H1 (cell line): ENCODE measurements around the gene TRABD2B. TPM values are rescaled to one million over a fixed set of nuclear protein-coding genes. Genes with fewer than 3 reads are reported as not detected.

Experiments used
- CTCF ChIA-PET: fragments of 300-600 bp; sonication (Branson Sonifier 250); formaldehyde crosslinking; loops from one replicate; lab custom pipeline; 2021; ENCODE audit not compliant: partially characterized antibody; lab: Charles Lee
- POLR2A ChIA-PET: fragments of 300-600 bp; sonication (Branson Sonifier 250); formaldehyde crosslinking; loops from one replicate; lab custom pipeline; 2021; ENCODE audit warnings: inconsistent platforms; ENCODE audit not compliant: partially characterized antibody; lab: Charles Lee
- DNase-seq, 2 experiments: peaks; one replicate each; pipeline versions ENCODE4 v3.0.0 to v3.0.0-alpha.2; 2010 to 2022; ENCODE audit warnings: low spot score in 2 of 2, low read depth in 1 of 2, mixed read lengths in 1 of 2
- FAIRE-seq: peaks from 2 replicates; lab custom pipeline; 2011; peaks lifted over from hg19 to GRCh38; lab: Jason Lieb, UNC
- H2AFZ ChIP-seq: 2 replicates; pipeline ENCODE4 v1.8.1; 2012; ENCODE audit warnings: low read length, inconsistent platforms
- H2AK5ac ChIP-seq: 2 replicates; pipeline ENCODE4 v1.6.1; 2013; ENCODE audit warnings: low read depth, low read length
- H2BK120ac ChIP-seq: replicated peaks from 2 replicates; pipeline ENCODE3; 2013; ENCODE audit warnings: low read depth, low read length, inconsistent platforms
- H2BK12ac ChIP-seq: 2 replicates; pipeline ENCODE4 v1.6.1; 2013; ENCODE audit warnings: low read depth, low read length
- H2BK15ac ChIP-seq: 2 replicates; pipeline ENCODE4 v1.6.1; 2013; ENCODE audit warnings: low read length
- H2BK20ac ChIP-seq: 2 replicates; pipeline ENCODE4 v1.6.1; 2013; ENCODE audit warnings: low read length
- H2BK5ac ChIP-seq: 2 replicates; pipeline ENCODE4 v1.6.1; 2013; ENCODE audit warnings: low read depth, low read length
- H3K14ac ChIP-seq: 2 replicates; pipeline ENCODE4 v1.6.1; 2013; ENCODE audit warnings: inconsistent platforms; ENCODE audit not compliant: insufficient read length
- H3K18ac ChIP-seq: 2 replicates; pipeline ENCODE4 v1.6.1; 2013; ENCODE audit warnings: low read length; ENCODE audit errors: extremely low read depth
- H3K23ac ChIP-seq: 2 replicates; pipeline ENCODE4 v1.6.1; 2013; ENCODE audit warnings: inconsistent platforms; ENCODE audit not compliant: insufficient read length
- H3K23me2 ChIP-seq: 2 replicates; pipeline ENCODE4 v1.6.1; 2013; ENCODE audit warnings: low read depth, low read length
- H3K27ac ChIP-seq: 2 replicates; pipeline ENCODE4 v1.6.1; 2011; ENCODE audit warnings: low read depth, low read length, inconsistent platforms
- H3K27me3 ChIP-seq, 4 experiments: replicated peaks in 1 of 4; 1 replicate in 1 of 4; 2 replicates in 3 of 4; pipeline versions ENCODE4 v1.6.1 to v1.8.1; 2011 to 2013; ENCODE audit warnings: low read length in 3 of 4, mild to moderate bottlenecking in 3 of 4, inconsistent platforms in 2 of 4, mixed read lengths in 2 of 4, moderate library complexity in 1 of 4; ENCODE audit not compliant: control insufficient read depth in 3 of 4, insufficient read depth in 3 of 4; ENCODE audit errors: extremely low read depth in 1 of 4
- H3K36me3 ChIP-seq, 4 experiments: 2 replicates each; pipeline versions ENCODE4 v1.6.1 to v1.8.1; 2011 to 2013; ENCODE audit warnings: mild to moderate bottlenecking in 4 of 4, low read length in 3 of 4, moderate library complexity in 2 of 4, control low read depth in 1 of 4, inconsistent platforms in 1 of 4; ENCODE audit not compliant: insufficient read depth in 4 of 4, control insufficient read depth in 2 of 4
- H3K4ac ChIP-seq: replicated peaks from 2 replicates; pipeline ENCODE3; 2013; ENCODE audit warnings: low read length, low read depth, mixed read lengths, inconsistent platforms; ENCODE audit not compliant: insufficient read length
- H3K4me1 ChIP-seq, 4 experiments: replicated peaks in 1 of 4; 1 replicate in 1 of 4; 2 replicates in 3 of 4; pipeline versions ENCODE4 v1.6.1 to v1.8.1; 2011 to 2013; ENCODE audit warnings: low read length in 3 of 4, inconsistent platforms in 2 of 4, mixed read lengths in 1 of 4; ENCODE audit not compliant: insufficient read depth in 4 of 4, control insufficient read depth in 3 of 4
- H3K4me2 ChIP-seq, 2 experiments: 2 replicates each; pipeline versions ENCODE4 v1.6.1 to v1.8.1; 2011 to 2013; ENCODE audit warnings: low read depth in 2 of 2, low read length in 2 of 2, control low read depth in 1 of 2, inconsistent platforms in 1 of 2, mild to moderate bottlenecking in 1 of 2; ENCODE audit not compliant: insufficient read depth in 1 of 2
- H3K4me3 ChIP-seq, 4 experiments: fragments of 200-600, 300-600 bp in 1 of 4; sonication (generic), shearing (Covaris generic), sonication (Bioruptor Twin) in 1 of 4; 2 replicates each; pipeline versions ENCODE4 v1.5.1 to v1.8.1; 2011 to 2016; ENCODE audit warnings: low read length in 4 of 4, low read depth in 3 of 4, control low read depth in 2 of 4, inconsistent platforms in 2 of 4, mild to moderate bottlenecking in 2 of 4, mixed read lengths in 1 of 4, moderate library complexity in 1 of 4; ENCODE audit not compliant: insufficient read depth in 2 of 4; ENCODE audit errors: extremely low read depth in 1 of 4
- H3K56ac ChIP-seq: replicated peaks from 2 replicates; pipeline ENCODE3; 2013; ENCODE audit warnings: low read depth, mild to moderate bottlenecking, mixed read lengths, low read length, inconsistent platforms; ENCODE audit not compliant: insufficient read length
- H3K79me1 ChIP-seq: 2 replicates; pipeline ENCODE4 v1.6.1; 2013; ENCODE audit warnings: low read depth, low read length, control low read depth
- H3K79me2 ChIP-seq, 2 experiments: 2 replicates each; pipeline versions ENCODE4 v1.6.1 to v1.8.1; 2012 to 2013; ENCODE audit warnings: low read length in 2 of 2, mild to moderate bottlenecking in 2 of 2, inconsistent platforms in 1 of 2; ENCODE audit not compliant: insufficient read depth in 2 of 2, control insufficient read depth in 1 of 2
- H3K9ac ChIP-seq, 4 experiments: replicated peaks in 1 of 4; 1 replicate in 1 of 4; 2 replicates in 3 of 4; pipeline versions ENCODE4 v1.6.1 to v1.8.1; 2011 to 2013; ENCODE audit warnings: low read depth in 3 of 4, low read length in 3 of 4, control low read depth in 2 of 4, mild to moderate bottlenecking in 2 of 4, moderate library complexity in 2 of 4, inconsistent platforms in 1 of 4; ENCODE audit errors: extremely low read depth in 1 of 4
- H3K9me3 ChIP-seq, 2 experiments: 2 replicates each; pipeline versions ENCODE4 v1.6.1 to v1.8.1; 2012 to 2013; ENCODE audit warnings: mild to moderate bottlenecking in 2 of 2, moderate library complexity in 2 of 2, control low read depth in 1 of 2, inconsistent platforms in 1 of 2, low read depth in 1 of 2, low read length in 1 of 2, mixed read lengths in 1 of 2; ENCODE audit not compliant: insufficient read depth in 2 of 2
- H4K20me1 ChIP-seq, 2 experiments: replicated peaks in 1 of 2; 2 replicates each; pipeline versions ENCODE3 to v1.8.1; 2011 to 2013; ENCODE audit warnings: inconsistent platforms in 2 of 2, low read length in 2 of 2, mild to moderate bottlenecking in 1 of 2; ENCODE audit not compliant: insufficient read depth in 2 of 2, control insufficient read depth in 1 of 2
- H4K5ac ChIP-seq: 2 replicates; pipeline ENCODE4 v1.6.1; 2013; ENCODE audit warnings: low read length, low read depth, mixed read lengths, inconsistent platforms; ENCODE audit not compliant: insufficient read length
- H4K8ac ChIP-seq: 2 replicates; pipeline ENCODE4 v1.8.0; 2013; ENCODE audit warnings: mild to moderate bottlenecking, moderate library complexity, low read length, inconsistent platforms; ENCODE audit not compliant: insufficient read depth; ENCODE audit errors: extremely low read depth
- H4K91ac ChIP-seq: replicated peaks from 2 replicates; pipeline ENCODE3; 2013; ENCODE audit warnings: low read length, mixed read lengths, inconsistent platforms; ENCODE audit not compliant: insufficient read length
- FOSL1 ChIP-seq: IDR thresholded peaks from 2 replicates; pipeline ENCODE4 v1.6.1; 2011; ENCODE audit warnings: mild to moderate bottlenecking, low read depth, low read length, moderate library complexity; ENCODE audit not compliant: insufficient read depth
- HDAC6 ChIP-seq: IDR thresholded peaks from one replicate; pipeline ENCODE4 v1.7.1; 2012; ENCODE audit warnings: low read depth, mild to moderate bottlenecking, inconsistent platforms, low read length, moderate library complexity
- KDM4A ChIP-seq: IDR thresholded peaks from one replicate; pipeline ENCODE4 v1.7.1; 2012; ENCODE audit warnings: low read depth, mild to moderate bottlenecking, moderate library complexity, low read length, inconsistent platforms; ENCODE audit not compliant: severe bottlenecking
- WGBS, 2 experiments: shearing (Covaris generic) in 1 of 2; methylation state at CpG; one replicate each; pipeline versions ENCODE4 v1.1.6 to v1.1.7; 2013 to 2015; ENCODE audit warnings: low lambda C conversion rate in 2 of 2, mixed read lengths in 2 of 2, inconsistent platforms in 1 of 2, low coverage in 1 of 2, missing lambda C conversion rate in 1 of 2; ENCODE audit not compliant: insufficient replicate concordance in 2 of 2, insufficient coverage in 1 of 2, insufficient read length in 1 of 2; ENCODE audit errors: extremely low coverage in 1 of 2, missing lambda C conversion rate in 1 of 2; 5-methylcytosine and 5-hydroxymethylcytosine counted together
- polyA plus RNA-seq, 7 experiments: library from polyadenylated mRNA; depleted of rRNA in 3 of 7; stranded (reverse) in 5 of 7; unstranded in 2 of 7; fragments of >200 nt in 5 of 7; fragments of 200-250 nt in 2 of 7; gene quantifications; 1 replicate in 5 of 7; 2 replicates in 1 of 7; 4 replicates in 1 of 7; pipeline versions ENCODE4 v1.2.1 to v1.2.3, GENCODE V29; 2011 to 2013; ENCODE audit warnings: missing spikeins in 2 of 7, mixed read lengths in 2 of 7
- total RNA-seq: library from RNA; stranded (reverse); fragmentation: NEBNext Ultra II Directional; extraction: Animal tissue kit (Norgen Biotek cat#: 25700); gene quantifications from 2 replicates; pipeline ENCODE4 v1.2.1, GENCODE V29; 2021

Gene TRABD2B
- total and polyA plus RNA-seq, 2 of the 8 experiments (the other 6 are each of a cell fraction or from before 2014, with no cell fraction given): 0.95 to 3.4 TPM

DNA sequence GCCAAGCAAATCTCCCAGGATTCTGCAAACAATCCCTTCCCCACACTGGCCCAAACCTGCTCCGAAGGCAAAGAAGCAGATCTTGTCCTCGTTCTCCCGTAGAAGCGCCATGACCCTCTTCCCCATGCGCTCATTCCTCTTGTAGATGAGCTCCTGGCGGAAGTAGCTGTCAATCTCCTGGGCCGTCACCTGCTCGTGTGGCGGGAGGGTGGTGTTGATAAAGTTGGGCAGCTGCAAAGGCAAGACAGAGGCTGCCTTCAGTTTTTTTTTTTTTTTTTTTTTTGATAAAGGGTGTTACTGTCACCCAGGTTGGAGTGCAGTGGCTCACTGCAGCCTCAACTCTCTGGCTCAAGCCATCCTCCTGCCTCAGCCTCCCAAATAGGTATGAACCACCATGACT, 202.7 kb downstream of the TRABD2B start:
- Histone ChIP-seq H3K79me1 (no peaks in the 10 kb centered on the region), H3K14ac (no peak overlapping the region), H2BK120ac (no peak overlapping the region), H4K8ac (no peak overlapping the region), H3K36me3 (no peaks in the 10 kb centered on the region), H3K9ac (no peak overlapping the region), H3K9me3 (no peaks in the 10 kb centered on the region), H3K23me2 (no peaks in the 10 kb centered on the region), H3K27ac (no peak overlapping the region), H3K4ac (no peak overlapping the region), H3K27me3 (no peaks in the 10 kb centered on the region), H2BK12ac (no peak overlapping the region), H4K5ac (no peak overlapping the region), H2AFZ (no peak overlapping the region), H2BK20ac (no peak overlapping the region), H3K56ac (no peak overlapping the region), H3K4me1 (no peaks in the 10 kb centered on the region; a peak in 1 of 7 replicates), H4K91ac (no peak overlapping the region), H3K23ac (no peak overlapping the region), H2BK15ac (no peak overlapping the region), H3K4me2 (no peak overlapping the region), H4K20me1 (peaks cover 0 to 1% of the 10 kb centered on the region in 2 experiments), H2AK5ac (no peak overlapping the region), H3K79me2 (no peaks in the 10 kb centered on the region), H3K18ac (no peak overlapping the region), H3K4me3 (no peak overlapping the region), H2BK5ac (no peak overlapping the region)
- no peak for DNase-seq
- no peak for FAIRE-seq
- CTCF ChIA-PET: interaction anchor here (0.6 to 4.4 kb wide), 5 partner anchors 8 to 1463 kb away, joined by 3 to 23 read pairs (median 4); no protein-coding TSS in a partner anchor
- POLR2A ChIA-PET: no interaction called here
- TF ChIP-seq HDAC6 (no peak), FOSL1 (no peak), KDM4A (no peak)
- 92% methylated on average over 8 of the region's 9 CpGs; no CpG with 5 or more reads in 1 of the 2 experiments for WGBS, 2 experiments
